LHCN-M2 (cell line): ENCODE measurements around the gene XDH. TPM values are rescaled to one million over a fixed set of nuclear protein-coding genes. Genes with fewer than 3 reads are reported as not detected.

Experiments used
- DNase-seq: peaks from one replicate; pipeline ENCODE4 v3.0.0-alpha.2; 2012; ENCODE audit warnings: low read depth
- total RNA-seq: library from RNA; depleted of rRNA; stranded (reverse); fragments of >200 nt; gene quantifications from 2 replicates; pipeline ENCODE4 v1.2.3, GENCODE V29; 2014

The XDH gene
- total RNA-seq, 1 experiment from 2014 or later, result 0.06 TPM

GRCh38 chr2:31365834-31366505, 48.6 kb downstream of the XDH start:
- DNase-seq, result no peak

GRCh38 chr2:31365348-31365747, 49.2 kb downstream of the XDH start:
- no peak for DNase-seq

- no peak for DNase-seq
These were observed 50.4 kb downstream of the XDH start for GRCh38 chr2:31363956-31364750.

DNA sequence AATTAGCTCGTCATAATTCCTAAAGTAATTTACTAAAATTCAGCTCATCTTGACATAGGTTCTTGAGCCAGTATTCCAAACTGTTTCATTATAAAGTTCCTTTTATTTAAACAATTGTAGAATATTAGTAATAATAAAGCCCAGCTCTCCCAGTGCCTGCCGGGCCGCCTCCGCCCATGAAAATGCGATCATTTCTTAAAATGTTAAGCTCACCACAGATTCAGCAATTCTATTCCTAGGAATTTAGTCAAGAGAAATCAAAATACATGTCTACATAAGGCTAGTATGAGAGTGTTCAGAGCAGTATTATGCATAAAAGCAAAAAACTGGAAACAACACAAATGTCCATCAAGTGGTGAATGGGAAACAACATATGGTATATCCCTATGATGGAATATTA, 52.0 kb downstream of the XDH start:
- no peak for DNase-seq

DNA sequence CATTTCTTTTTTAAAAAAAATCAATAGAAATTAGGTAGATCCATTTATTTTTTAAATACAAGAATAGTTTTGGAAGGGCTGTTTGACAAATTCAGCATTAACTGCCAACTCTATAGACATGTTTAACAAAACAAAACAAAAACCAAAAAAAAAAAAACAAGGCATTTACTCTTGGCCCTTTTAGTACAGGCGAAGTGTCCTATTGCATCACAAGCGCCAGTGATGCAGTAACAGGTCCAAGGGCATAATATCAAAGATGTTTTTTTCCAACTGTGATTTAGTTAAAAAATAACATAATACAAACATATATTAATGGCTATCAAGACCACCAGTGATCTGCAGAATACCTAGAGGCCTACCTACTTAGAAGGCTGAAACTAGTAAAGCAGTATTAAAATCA, 55.3 kb downstream of the XDH start:
- DNase-seq, result no peak

- DNase-seq, result peak; percentile 20
These were observed 59.7 kb downstream of the XDH start for GRCh38 chr2:31354837-31355236.

DNA sequence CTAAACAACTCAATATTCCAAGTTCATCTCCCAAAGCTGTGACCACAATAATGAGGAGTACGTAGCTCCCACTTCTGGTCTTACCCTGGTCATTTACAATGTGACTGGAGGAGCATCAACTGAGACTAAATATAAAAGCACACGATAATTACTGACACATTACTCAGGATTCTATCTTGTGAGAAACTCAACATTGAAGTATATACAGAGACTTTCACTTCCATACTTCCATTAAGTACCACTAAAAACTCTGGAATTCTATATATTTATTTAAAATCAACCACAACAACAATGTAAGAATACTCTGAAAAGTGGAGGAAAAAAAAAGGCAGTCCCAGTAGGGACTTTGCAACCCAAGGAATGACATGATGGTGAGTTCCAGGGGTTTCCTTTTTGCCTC, 61.4 kb downstream of the XDH start:
- DNase-seq, result no peak

DNA sequence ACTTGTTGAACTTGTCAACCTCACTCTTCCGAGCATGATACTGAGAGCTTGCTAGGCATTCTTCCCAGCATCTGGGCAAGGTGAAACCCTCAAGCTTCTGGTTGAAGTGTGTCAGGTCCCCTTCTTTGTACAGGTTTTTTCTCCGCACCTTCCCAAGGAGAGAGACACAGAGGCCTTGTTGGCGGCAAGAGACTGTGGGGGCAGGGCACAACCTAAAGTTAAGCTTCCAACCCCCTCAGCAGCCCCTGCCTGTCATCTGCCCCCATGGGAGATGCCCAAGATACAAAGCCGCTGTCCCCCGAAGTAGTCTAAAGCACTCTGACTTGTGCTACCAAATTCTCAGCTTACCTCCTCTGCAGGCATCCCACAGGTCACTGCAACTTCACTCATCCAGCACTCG, 64.9 kb downstream of the XDH start:
- DNase-seq, result no peak

- DNase-seq, result no peak
These were observed 65.4 kb downstream of the XDH start for GRCh38 chr2:31349160-31349559.

GRCh38 chr2:31348618-31349017, 65.9 kb downstream of the XDH start:
- DNase-seq, result no peak

GRCh38 chr2:31347750-31348149, 66.8 kb downstream of the XDH start:
- DNase-seq, result no peak

GRCh38 chr2:31347319-31347718, 67.2 kb downstream of the XDH start:
- DNase-seq, result no peak

- DNase-seq, result no peak
These were observed 70.1 kb downstream of the XDH start for GRCh38 chr2:31344447-31344846.

DNA sequence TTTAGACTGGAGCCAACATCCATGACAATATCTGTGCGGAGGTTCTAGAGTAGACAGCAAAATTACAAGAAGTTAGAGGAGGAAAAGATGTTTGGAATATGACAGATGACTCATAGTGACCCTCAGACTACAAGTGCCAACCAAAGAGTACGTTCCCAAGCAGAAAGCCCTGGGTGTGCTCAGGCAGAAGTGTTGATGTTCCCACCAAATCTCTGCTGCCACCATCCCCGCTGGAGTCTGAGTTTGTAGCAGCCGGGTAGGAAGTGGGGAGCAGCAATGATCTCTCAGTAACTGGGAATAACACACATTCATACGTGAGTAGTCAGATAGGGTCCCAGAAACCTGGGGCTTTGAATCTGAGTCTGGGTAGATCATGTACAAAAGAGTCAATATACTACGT, 73.2 kb downstream of the XDH start:
- no peak for DNase-seq

DNA sequence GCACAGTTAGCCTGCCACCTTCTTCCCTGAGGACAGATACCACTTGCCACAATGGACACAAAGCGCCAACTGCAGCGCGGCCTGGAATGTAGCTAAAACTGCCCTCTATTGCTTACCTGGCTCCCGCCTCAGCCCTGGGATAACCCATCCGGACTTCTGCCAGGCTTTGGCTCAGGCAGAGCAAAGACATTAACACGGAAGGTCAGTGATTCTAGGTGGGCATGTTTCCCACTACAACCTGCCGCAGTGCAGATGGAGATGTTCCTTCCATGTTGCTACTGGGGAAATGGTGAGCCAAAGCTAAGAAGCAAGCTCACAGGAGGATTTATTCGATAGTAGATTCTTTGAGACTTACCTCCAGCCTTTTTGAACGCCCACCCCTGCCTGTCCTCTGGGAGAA, 74.8 kb downstream of the XDH start:
- no peak for DNase-seq

- DNase-seq, result peak; percentile 82
These were observed 76.7 kb downstream of the XDH start for GRCh38 chr2:31337860-31338259.

DNA sequence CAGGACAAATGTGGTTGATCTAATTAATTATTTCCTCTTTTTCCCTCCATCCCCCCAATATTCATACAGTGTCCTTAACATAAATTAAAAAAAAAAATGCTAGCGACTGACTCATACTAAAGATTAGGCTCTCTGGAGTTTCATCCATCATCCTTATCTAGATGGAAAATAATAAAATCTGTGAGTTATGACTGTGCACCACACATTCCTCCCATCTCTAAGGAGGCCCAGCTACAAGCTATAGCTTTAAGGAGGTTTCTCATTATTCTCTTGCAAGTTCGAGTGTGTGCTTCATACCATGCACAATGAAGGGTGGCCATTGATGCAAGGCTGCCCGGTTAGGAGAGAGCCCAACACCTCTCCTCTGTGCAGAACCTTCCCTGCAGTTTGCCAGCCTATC, 77.3 kb downstream of the XDH start:
- DNase-seq, result no peak

GRCh38 chr2:31335921-31336585, 78.5 kb downstream of the XDH start:
- DNase-seq, result no peak

DNA sequence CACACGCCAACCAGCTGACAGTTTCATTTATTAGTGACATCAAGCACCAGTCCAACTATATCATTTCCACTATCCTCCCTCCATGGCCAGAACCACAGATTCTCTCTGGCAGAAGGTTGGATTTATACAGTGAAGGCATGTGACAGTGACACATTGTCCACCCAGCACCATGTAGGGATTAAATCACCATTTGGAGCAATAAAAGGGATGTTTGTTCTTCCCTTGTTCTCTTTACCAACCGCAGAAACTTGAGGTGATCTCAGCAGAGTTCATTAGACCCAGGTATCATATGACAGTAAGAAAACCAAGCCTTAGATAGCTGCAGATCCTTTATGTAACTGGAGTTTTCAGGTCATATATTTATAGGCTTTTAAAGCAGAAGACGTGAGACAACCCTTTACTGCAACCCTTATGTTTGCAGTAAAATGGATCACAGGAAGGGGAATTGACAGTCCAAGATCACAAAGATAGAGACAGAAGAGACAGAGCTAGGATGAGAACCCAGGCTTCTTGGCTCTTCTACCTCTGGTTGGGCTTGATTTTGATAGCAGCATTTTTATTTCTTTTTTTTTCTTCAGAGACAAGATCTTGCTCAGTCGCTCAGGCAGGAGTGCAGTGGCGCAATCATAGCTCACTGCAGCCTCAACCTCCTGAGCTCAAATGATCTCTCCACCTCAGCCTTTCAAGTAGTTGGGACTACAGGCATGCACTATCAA, 80.1 kb downstream of the XDH start:
- peak; percentile 66 for DNase-seq

GRCh38 chr2:31333527-31334183, 80.9 kb downstream of the XDH start:
- peak; percentile 74 for DNase-seq

DNA sequence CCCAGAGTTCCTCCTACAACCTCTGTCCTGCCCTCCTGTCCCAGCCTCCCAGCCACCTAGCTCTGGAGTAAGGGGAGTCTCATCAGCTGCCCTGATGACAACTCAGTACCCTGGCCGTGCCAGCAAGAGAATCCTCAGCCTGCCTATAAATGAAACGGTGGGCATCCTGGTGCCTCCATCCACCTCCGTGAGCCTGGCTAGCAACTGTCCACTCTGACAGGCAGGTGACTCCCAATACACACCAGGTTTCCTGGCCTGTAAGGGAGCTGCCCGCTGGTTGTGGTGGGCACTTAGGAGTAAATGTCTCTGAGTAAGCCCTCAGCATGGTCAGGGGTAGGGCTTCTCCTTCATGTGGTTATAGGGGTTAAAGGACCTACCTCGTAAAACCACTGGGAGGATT, 81.5 kb downstream of the XDH start:
- DNase-seq, result no peak

- DNase-seq, result no peak
These were observed 82.0 kb downstream of the XDH start for GRCh38 chr2:31332521-31332920.
